GM21526 (cell line): Measurements from ENCODE around the gene NR5A2.

Experiments used
- ATAC-seq: cut with Tn5 transposase; IDR thresholded peaks from one replicate; pipeline ENCODE4 v1.9.1; 2021; ENCODE audit warnings: moderate library complexity; ENCODE audit not compliant: unreplicated experiment, low FRiP score

The NR5A2 gene

DNA sequence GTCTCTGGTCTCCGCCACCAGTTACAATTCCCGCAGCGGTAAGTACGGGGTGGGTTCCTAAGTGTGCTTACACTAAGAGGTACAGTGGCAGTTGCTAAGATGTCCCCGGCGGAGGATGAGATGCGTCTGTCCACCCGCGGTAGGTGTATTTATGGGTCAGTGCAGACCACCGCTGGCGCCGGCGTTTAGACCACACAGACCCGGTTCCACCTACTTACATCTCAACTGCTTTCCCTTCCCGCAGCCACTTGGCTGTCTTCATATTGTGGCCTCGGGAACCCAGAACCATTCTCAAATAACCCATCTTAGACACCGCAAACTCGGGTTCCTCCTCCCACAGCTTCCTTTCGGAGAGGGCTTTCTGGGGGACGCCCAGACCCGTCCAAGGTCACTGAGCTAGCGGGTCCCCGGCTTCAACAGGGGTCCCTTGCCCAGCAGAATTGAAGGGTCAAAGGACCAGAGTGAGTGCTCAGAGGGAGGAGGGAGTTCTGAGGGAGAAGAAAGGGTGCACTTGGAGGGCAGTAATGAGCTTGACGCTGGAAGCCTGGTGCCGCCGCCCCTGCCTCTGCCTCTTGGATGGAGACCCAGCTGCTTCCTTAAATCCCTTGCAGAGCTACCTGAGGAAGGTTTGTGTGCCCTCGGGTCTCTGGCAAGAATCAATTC lies 8.6 kb downstream of the NR5A2 start:
- no peak for ATAC-seq

DNA sequence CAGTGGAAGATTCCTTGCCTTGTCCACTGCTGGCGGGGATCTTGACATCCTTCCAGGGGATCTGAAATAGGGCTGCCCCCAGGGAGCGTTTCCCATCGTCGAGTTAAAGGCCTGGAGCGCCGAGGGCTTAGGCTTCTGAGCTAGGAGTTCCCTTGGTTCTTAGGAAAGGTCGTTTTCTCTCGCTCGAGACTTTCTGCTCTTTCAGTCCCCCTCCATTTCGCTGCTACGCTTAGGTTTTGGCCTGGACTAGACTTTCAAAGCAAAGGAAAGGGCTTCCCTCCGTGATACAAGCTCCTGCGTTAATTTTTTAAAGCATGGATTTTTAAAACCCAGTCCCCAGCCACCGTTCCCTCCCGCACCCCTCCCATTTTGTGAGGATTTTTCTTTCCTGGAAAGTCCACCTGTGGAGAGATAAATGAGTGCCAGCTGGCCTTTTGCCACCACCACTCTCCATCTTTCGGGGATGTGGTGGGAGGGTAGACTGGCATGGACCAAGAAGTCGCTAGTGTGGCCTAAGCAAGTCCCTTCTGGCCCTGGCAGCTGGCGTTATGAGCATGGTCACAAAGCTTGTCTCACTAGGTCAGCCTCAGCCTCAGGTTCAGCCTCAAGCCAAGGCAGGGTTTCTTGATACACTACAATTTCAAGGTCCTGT lies 9.2 kb downstream of the NR5A2 start:
- no peak for ATAC-seq

DNA sequence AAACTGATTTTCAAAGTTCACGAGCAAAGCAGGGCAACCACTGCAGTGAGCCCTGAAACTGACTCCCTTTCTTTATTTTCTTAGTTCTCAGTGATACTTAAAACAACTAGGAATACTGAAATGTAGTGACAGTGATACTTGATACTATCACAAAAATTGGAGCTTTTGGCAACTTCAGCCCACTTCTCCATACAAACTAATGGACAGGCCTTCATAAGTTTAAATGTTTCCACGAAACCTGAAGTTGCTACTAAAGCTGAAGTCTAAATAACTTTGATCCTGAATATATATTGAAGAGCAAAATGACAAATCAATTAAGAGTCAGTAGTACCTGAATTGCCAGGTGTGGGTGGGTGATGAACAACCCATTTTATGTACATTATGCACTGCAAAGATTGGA lies 10.0 kb downstream of the NR5A2 start:
- no peak for ATAC-seq

DNA sequence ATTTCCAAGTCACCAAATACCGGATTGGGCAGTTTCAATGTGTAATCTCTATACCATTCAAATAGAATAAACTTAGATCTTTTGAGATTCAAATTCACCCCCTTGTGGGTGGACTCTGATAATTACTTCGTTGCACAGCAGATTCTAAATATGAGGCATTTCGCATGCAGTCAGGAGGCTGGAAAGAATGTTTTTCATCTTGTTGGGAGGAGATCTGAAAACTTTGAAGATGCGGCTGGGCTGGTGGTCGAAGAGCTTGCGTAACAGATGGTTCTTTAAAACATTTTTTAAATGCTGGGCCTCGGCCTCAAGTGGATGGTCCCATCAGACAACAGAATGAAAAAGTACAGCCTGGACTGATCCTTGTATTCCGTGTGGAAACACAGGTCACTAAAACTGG lies 10.4 kb downstream of the NR5A2 start:
- no peak for ATAC-seq

DNA sequence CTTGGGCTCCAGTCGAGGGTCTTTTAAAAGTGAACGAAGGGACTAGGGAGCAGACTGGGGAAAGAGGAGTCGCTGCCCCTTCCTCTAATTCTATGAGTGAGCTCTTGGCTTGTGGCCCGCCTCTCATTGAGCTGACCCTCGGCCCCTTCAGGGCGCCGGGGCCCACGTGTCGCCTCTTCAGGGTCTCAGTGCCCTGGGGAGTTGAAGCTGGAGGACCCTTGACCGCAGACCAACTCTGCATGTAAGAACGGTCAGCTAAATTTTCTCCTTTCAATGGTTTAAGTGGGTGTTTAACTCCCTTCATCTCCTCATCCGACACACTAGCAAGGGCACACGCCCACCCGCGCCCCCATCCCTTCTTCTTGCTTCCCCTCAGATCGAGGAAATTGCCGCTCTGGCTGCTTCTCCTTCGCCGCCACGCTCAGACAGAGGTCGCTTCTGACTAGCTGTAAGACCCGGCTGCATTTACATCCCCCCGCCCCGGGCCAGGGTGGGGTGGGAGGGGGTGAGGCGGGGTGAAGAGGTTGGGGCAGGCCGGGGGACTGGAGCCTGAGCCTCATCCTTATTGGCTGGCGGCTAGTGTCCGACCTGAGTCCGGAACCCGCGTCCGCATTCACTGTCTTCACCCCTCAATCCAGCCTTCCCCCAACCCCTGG lies 10.9 kb downstream of the NR5A2 start:
- no peak for ATAC-seq

DNA sequence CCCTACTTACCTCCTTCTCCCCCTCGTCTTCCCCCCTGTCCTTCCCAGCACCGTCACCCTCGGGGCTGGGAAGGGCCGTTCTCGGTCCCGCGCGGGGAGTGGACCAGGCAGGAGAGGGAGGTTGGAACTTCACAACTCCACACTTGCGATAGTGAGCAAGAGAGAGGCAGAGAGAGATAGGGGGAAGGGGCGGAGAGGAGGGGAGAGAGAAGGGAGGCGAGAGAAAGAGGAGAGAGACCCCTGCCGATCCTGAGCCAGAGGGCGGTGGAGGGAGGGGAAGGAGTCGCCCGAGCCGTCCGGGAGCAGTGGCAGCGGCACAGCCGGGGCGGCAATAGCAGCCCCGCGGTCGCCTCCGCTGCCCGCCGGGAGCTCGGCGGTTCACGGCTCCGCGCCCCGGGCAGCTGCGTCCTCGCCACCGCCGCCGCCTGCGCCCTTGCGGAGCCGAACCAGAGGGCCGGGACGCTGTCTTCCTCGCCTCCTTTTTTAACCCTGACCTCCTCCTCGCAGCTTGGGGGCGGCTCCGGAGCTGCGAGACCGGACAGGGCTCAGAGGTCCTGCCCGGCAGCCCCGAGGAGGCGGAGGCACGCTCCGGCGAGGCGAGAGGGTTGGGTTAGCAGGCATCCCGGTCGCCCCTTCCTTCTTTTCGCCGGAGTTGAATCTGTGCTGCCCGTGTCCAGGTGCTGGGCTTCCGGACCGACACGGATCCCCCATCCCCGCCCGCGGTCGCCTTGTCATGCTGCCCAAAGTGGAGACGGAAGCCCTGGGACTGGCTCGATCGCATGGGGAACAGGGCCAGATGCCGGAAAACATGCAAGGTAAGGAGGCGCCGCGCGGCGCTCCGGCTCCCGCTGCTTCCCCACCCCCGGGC lies 11.7 kb downstream of the NR5A2 start:
- ATAC-seq, result no peak

DNA sequence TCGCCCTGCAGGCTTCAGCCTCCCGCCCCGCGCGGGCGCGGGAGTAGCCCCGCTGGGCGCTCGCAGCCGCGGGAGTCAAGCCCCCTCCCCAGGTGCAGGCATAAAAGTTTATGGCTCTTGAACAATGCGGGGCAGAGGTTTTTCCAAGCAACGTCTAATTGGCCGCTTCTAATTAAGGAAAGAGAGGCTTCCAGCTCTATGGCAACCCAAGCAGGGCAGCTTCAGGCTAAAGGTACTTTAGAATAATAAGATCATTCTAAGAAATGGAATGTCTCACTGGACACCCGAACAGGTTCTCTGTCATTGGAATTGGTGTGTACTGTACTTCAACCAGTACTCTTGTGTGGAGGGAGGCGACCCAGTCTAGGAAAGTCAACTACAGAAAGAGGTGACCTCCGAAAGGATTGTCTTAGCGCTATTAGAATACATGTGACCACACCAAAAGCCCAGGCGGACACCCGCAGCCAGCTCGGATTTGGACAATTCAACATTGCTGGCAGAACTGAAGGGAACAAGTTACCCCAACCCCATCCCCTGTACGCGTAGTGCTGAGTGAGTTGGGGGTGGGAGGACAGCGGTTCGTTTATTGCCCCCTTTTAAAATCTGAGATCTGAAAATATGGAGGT lies 12.5 kb downstream of the NR5A2 start:
- no peak for ATAC-seq

DNA sequence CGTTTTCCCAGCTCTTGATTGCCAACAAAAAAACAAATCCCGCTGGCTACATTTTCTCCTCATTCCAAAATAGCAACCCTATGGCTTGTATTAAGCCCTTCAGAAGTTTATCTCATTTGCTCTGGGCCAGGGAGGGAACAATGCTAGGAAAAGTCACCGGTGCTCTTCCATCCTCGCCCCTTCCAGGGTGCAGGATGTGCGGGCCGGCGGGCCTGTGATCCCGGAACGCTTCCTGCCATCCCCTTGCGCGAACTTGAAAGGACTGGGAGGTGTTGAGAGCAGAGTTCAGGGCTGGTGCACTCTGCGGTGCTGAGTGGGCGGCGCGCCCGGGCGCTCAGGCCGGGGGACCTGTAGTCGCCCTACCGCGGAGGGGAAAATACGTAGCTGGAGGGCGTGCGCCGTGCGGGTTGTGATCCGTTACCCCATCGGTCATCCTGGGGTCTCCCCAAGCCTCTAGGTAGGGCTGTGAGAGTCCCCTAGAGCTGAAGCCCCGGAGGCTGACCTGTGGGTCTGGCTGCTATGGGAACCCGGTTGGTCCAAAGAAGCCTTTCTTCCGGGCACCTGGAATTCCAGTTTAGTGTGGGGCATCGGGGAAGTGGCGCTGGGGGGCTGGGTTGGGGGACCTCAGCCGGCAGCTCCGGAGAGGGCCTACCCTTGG lies 13.1 kb downstream of the NR5A2 start:
- ATAC-seq, result no peak

DNA sequence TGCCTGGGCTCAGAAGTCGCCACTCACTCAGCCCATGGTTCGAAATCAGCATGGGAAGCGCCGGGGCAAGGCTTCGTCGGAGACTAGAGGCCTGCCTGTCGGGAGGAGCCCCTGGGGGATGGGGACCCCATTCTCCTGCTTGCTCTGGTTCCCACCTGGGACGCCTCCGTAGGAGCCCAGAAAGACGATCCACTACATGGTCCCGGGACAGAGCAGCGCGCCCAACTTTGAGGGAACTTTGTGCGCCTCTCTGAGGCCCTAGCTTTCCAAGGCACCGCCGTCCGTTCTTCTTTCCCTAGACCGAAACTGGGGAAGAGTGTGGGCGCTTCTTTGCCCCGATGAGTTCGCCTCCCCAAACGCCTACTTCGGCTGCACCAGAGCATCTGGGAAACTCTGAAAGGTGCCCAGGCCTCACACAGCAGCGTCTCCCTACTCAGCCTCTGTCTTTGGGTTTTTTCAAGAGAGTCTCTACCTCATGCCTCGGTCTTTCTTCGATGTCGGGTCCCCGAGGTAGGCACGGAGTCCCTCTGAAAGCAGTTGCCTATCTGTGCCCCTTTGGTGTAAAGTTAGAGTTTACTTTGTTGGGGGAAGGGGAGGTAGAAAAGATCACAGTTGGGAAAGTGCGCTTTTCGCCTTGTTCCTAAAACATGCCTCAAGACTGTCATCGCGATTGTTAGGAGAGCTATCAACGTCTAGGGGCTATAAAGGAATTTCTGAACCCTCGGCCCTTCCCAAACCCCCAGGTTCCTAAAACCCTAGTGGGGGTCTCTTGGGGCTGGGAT lies 14.0 kb downstream of the NR5A2 start:
- ATAC-seq, result no peak

DNA sequence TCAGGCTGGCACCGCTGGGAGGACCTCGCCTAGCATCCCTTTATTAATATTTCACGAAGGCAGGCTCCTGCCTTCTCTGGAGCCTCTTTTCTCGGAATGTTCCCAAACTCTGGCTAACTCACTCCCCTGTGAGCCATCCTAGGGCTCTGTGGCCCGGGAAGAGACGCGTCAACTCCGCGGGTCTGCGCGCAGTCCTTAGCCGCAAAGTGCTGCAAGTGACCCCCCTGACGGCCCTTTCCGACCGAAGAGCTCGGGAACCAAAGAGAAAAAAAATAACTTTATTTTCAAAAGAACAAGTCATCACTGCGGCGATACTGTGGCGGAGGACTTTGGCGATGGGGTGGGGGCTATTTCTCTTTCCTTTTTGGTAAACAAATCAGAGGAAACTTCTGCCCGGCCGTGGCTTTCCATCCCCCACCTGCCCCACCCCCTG lies 14.6 kb downstream of the NR5A2 start:
- no peak for ATAC-seq

DNA sequence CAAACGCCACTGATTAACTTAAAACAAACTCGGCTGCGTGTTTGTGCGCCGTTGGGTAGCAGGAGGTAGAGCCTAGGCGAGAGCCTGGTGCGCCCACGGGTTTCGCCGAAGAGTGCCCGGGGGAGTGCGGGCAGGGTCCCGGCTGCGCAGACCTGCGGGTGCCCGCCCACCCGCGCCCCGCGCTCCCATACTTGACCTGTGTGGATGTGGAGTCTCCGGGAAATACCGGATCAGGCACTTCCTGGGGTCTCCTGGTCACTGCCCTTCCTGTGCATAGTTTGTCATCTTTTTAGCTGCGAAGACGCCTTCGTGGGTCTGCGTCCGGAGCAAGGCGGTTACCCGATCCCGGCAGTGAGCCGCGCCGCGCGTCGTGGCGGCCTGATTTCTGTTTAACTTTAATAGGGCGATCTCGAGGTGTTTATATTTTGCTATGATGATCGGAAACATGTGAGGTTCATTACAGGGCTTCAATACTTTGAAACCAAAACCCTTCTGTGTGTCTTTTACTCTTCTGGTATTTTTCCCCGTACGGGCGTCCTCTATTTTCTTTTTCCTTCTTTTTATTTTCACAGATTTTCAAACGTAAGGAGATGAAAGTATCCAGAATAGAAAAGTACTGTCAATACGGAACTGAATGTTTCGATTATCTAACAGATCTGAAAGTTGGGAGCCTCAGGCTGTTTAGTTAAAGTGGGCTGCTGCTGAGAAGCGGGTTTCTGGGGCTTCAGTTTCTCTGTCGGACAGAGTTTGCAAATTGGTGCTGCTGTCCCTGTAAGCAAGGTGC lies 15.2 kb downstream of the NR5A2 start:
- ATAC-seq, result no peak

DNA sequence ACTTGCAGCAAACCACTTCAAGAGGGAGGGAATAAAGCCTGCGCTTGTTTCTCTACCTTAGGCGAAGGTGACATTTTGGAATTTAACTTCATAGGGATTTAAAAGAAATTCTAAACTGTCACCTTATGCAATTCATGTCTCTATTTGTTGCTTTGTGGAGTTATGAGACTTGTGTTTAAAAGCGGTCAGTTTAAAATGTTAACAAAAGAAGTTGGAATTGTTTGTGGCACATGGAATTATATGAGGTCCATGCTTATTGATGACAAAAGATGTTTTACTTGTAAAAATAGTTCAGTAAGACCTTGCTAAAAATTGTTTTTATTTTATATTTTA lies 15.8 kb downstream of the NR5A2 start:
- ATAC-seq, result no peak

DNA sequence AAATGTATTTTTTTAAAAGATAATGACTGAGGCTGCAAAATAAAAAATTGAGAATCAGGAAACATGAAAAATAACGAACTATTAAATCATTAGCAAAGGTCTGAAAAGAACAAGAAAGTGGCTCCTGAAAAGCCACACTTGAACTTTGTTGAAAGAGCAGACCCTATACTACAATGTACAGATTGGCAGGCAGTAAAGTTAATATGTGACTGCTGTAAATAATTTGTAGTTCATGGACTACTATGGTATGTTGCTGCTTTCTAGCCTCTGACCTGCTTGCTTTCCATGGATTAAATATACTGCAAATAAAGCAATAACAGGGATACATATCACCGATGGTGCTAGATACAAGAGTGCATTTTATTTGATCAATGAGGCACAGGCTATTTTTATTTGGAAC lies 18.6 kb downstream of the NR5A2 start:
- no peak for ATAC-seq

DNA sequence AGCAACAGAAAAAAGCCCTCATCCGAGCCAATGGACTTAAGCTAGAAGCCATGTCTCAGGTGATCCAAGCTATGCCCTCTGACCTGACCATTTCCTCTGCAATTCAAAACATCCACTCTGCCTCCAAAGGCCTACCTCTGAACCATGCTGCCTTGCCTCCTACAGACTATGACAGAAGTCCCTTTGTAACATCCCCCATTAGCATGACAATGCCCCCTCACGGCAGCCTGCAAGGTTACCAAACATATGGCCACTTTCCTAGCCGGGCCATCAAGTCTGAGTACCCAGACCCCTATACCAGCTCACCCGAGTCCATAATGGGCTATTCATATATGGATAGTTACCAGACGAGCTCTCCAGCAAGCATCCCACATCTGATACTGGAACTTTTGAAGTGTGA lies 20.7 kb downstream of the NR5A2 start:
- no peak for ATAC-seq

DNA sequence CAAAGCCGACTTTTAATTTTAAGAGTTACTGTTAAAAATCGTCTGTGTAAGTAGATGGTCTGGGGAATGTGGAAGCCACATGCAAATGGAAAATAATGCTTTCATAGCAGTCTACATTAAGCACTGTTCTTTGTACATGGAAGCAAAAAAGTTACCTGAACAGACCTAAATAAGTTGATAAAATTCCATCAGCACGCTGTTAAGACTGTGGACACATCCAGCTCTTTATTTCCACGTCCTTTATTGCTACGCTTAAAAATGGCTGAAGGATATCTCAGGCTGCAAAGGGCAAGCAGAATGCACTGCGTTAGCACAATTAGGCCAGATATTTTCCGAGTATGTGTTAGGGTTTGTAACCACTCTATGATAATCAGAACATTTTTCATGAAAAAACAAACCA lies 22.3 kb downstream of the NR5A2 start:
- ATAC-seq, result no peak

DNA sequence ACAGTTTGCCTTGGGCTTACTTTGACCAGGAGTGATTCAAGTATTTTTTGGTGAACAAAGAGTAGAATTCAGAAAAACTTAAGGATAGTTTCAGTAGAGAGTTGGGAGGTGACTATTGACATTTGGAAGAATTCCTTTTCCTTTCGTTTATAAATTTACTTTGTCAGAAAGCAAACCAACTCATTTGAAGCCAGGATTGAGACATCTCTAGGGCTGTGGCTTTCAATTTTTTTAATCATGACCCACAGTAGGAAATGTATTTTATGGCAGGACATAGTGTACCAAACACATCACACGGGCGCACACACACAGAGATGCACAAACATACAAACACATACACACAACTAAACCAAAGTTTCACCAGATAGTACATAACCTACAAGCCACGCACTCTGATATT lies 24.1 kb downstream of the NR5A2 start:
- no peak for ATAC-seq

DNA sequence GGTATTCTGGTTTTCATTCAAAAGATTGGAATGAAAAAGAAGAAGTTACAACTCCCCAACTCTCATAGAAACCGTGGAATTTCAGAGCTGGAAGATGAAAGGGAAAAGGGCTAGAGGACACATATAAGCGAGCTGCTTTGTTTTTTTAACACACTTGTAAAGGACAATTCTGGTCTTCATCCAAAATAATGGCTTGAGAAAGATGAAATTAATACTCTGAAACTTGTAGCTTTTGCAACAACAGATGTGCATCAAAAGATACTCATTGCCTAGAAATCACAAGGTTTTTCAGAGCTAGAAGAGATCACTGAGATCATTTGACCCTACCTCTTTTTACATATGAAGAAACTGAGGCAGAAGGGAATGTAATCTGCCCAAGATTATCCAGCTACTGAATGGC lies 25.6 kb downstream of the NR5A2 start:
- ATAC-seq, result no peak

DNA sequence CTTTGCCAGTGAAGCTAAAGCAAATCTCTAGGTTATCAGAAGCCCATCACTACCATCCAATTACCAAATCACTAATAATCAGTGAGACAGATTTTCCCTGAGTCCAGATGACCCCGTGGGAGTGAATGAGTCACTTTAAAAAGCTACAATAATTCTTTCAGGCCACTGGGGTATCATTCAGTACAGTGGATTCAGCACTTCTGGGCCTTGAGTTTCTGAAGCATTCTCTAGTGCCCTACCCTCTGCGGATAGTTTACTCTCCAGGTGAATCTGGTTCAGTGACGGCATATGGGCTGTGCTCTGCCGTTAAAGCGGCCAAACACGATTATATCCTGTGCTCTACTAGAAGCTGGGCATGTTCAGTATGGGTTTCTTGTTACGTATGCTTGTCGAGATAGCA lies 26.1 kb downstream of the NR5A2 start:
- ATAC-seq, result no peak

DNA sequence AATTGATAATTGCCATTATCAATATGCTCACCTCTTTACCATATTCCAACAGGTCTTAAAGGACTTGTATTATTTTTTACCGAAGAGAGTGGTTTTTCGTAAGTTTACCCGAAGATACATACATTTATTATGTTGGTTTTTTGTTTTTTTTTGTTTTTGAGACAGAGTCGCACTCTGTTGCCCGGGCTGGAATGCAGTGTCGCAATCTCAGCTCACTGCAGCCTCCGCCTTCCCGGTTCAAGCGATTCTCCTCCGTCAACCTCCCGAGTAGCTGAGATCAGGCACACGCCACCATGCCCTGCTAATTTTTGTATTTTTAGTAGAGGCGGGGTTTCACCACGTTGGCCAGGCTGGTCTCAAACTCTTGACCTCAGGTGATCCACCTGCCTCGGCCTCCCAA lies 30.8 kb downstream of the NR5A2 start:
- no peak for ATAC-seq
